Activated CD8-positive, alpha-beta T cell treated with anti-CD3 and anti-CD28 coated beads for 36 hours (primary cell): Measurements from ENCODE around the gene MCF2L. TPM values are rescaled to one million over a fixed set of nuclear protein-coding genes. Genes with fewer than 3 reads are reported as not detected.

Experiments
- ATAC-seq: fragments of 200-7000 bp; cut with Tn5 transposase; one replicate; pipeline ENCODE4 v1.10.0; 2021; ENCODE audit warnings: mild to moderate bottlenecking, moderate library complexity
- CTCF ChIA-PET: fragments of 350-600 bp; sonication (Branson Sonifier 250); formaldehyde crosslinking; loops from one replicate; lab custom pipeline; 2021; ENCODE audit warnings: antibody characterized with exemption; lab: Charles Lee
- POLR2A ChIA-PET: fragments of 350-600 bp; sonication (Branson Sonifier 250); formaldehyde crosslinking; loops from one replicate; lab custom pipeline; 2021; ENCODE audit warnings: antibody characterized with exemption; lab: Charles Lee
- DNase-seq: peaks from one replicate; pipeline ENCODE4 v3.0.0-alpha.2; 2020
- H3K27ac Mint-ChIP-seq: one replicate; pipeline ENCODE4 v1.8.0; 2021; ENCODE audit warnings: mild to moderate bottlenecking, mixed read lengths
- H3K27me3 Mint-ChIP-seq: one replicate; pipeline ENCODE4 v1.8.0; 2021; ENCODE audit warnings: mixed read lengths
- H3K36me3 Mint-ChIP-seq: one replicate; pipeline ENCODE4 v1.8.0; 2021; ENCODE audit warnings: low read depth, mixed read lengths
- H3K4me1 Mint-ChIP-seq: one replicate; pipeline ENCODE4 v1.8.0; 2021; ENCODE audit warnings: low read depth, mixed read lengths
- H3K4me3 Mint-ChIP-seq: one replicate; pipeline ENCODE4 v1.8.0; 2021; ENCODE audit warnings: mild to moderate bottlenecking, moderate library complexity, mixed read lengths
- H3K9me3 Mint-ChIP-seq: one replicate; pipeline ENCODE4 v1.8.0; 2021; ENCODE audit warnings: mixed read lengths
- CTCF ChIP-seq: fragments of 200-600 bp; IDR thresholded peaks from one replicate; pipeline ENCODE4 v1.8.0; 2022; ENCODE audit warnings: antibody characterized with exemption, mild to moderate bottlenecking
- intact Hi-C: fragments of 100-400 bp; cut with micrococcal nuclease; formaldehyde crosslinking; loops from one replicate; pipeline ENCODE4 v1.10.0; 2022
- total RNA-seq, 2 experiments: library from RNA; stranded (reverse); gene quantifications; one replicate each; pipeline ENCODE4 v1.2.3, GENCODE V29; 2021

MCF2L gene
- total RNA-seq, 2 experiments from 2014 or later, result 7.6 to 8.9 TPM

DNA sequence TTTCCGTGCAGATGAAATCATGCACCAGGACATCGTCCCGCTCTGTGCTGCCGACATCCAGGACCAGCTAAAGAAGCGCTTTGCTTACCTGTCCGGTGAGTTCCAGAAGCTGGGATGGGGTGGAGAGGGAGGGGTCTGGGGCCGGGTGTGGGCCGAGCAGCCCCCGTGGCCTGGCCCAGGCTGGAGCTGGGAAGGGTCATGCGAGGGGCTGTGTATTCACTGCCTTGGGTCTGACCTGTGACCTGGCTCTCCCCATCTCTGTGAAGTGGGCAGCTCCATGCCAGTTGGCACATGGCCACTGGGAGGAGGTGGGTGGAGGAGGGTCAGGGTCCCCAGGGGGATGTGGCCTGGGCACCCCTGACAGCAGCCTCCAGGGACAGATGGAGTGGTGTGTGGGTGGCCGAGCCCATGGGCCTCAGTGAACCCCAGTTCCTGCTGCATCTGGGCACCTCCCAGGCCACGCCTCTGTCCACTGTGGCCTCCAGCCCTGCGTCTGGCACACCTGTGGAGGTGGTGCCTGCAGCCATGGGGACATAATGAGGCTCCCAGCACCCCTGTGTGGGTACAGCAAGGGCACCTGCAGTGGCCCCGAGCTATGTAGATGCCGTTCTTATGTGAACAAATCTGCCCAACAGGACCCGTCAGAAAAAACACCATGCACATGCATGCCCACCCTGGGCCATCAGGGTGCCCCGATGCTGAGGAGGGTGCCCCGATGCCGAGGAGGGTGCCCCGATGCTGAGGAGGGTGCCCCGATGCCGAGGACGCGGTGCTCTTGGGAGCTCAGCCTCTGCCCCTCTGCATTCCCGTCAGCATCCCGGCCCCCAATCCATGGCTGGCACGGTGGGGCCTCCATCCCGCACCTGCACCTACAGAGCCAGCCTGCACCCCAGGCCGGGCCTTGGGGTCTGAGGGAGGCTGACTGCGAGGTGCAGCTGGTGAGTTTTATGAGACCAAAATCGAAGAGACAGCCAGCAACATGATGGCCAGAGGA lies 46.0 kb downstream of the MCF2L start:
- no peak for TF ChIP-seq CTCF
- DNase-seq (no peak), ATAC-seq (no peak)
- H3K4me3 Mint-ChIP-seq, result no peak overlapping the region
- H3K4me1 Mint-ChIP-seq, result peaks cover 4% of the 10 kb centered on the region
- no peak overlapping the region for H3K27ac Mint-ChIP-seq
- no peaks in the 10 kb centered on the region for H3K27me3 Mint-ChIP-seq
- intact Hi-C loops, result no loop called here
- no peaks in the 10 kb centered on the region for H3K9me3 Mint-ChIP-seq
- peaks cover 2% of the 10 kb centered on the region for H3K36me3 Mint-ChIP-seq
- CTCF ChIA-PET, result interaction anchor here (1.0 kb wide), 1 partner anchor 14 kb away, joined by 3 read pairs; no protein-coding TSS in a partner anchor
- POLR2A ChIA-PET, result no interaction called here

DNA sequence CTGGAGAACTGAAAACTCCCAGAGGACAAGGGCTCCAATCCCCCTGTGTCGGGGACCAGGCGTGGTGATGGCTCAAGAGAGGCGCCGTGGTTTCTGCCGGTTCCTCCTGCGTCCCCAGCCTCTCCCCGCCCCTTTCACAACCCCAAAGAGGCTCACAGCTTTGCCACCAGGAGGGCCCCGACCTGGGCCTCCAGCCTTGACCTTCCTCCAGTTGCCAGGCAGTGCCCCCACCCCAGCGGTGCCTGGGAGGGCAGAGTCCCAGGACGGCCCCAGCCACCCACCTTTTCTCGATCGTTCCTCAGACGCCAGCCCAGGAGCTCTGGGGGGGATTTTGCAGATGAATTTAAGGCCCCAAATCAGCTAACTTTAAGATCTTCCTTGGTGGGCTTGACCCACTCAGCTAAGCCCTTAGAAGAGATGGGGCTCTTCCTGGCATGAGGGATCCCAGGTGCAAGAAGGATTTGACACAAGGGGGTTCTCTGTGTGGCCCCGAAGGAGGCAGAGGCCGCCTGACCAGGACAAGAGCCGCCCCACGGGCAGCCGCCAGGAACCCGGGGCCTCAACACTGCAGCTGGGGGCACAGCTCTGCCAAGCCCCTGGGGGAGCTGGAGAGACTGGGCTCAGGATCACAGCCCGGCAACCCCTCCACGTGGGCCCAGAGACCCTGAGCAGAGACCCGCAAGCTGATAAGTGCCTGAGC lies 47.0 kb downstream of the MCF2L start:
- DNase-seq, result no peak
- Mint-ChIP-seq H3K9me3 (no peaks in the 10 kb centered on the region), H3K4me1 (peaks cover 4% of the 10 kb centered on the region), H3K4me3 (no peak overlapping the region), H3K27ac (no peak overlapping the region), H3K27me3 (no peaks in the 10 kb centered on the region), H3K36me3 (peaks cover 2% of the 10 kb centered on the region)
- no peak for TF ChIP-seq CTCF
- ChIA-PET POLR2A (no interaction called here), CTCF (interaction anchor here (0.7 kb wide), 1 partner anchor 12 kb away, joined by 3 read pairs; no protein-coding TSS in a partner anchor)
- no peak for ATAC-seq
- intact Hi-C loops, result no loop called here

GRCh38 chr13:113016526-113017295 lies 47.7 kb downstream of the MCF2L start:
- TF ChIP-seq CTCF, result no peak
- intact Hi-C loops, result no loop called here
- Mint-ChIP-seq H3K4me3 (no peak overlapping the region), H3K36me3 (peaks cover 2% of the 10 kb centered on the region), H3K4me1 (no peaks in the 10 kb centered on the region), H3K9me3 (no peaks in the 10 kb centered on the region), H3K27ac (no peak overlapping the region), H3K27me3 (no peaks in the 10 kb centered on the region)
- DNase-seq, result no peak
- ATAC-seq, result no peak
- CTCF ChIA-PET, result interaction anchor here (0.7 kb wide), 1 partner anchor 11 kb away, joined by 3 read pairs; no protein-coding TSS in a partner anchor
- POLR2A ChIA-PET, result no interaction called here

DNA sequence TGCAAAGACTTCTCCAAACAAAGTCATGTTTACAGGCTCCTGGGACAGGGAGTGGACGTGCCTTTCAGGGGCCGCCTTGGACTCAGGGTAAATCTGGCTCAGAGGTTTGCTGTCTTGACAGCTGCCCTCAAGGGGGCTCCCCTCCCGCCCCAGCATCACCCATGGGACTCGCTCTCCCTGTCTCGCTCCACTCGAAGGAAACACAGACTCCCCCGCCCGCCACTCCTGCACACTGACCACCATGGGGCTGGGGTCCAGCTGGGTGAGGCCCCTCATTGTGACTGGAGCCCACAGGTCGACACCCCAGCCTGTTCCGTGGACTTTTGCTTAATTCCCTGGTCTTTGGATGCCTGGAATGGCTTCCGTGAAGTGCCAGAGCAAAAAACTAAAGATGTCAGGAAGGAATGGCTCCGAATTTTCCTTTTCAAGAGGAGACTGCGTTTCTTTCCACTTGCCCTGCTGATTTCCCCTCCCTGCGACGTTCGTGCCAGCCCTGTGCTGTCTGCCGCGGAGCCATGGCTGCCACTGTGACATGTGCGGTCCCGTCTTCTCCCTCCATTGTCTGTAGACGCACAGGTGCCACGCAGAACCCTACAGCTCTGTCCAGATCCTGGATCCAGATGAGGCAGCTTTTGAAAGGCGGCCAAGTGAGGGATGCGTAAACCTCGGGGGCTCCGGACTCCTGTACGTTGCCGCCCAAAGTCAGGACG lies 48.6 kb downstream of the MCF2L start:
- ChIA-PET CTCF (interaction anchor here (1.2 kb wide), 1 partner anchor 11 kb away, joined by 3 read pairs; no protein-coding TSS in a partner anchor), POLR2A (no interaction called here)
- H3K27ac Mint-ChIP-seq, result no peak overlapping the region
- no peak overlapping the region for H3K4me3 Mint-ChIP-seq
- DNase-seq (no peak), ATAC-seq (no peak)
- TF ChIP-seq CTCF, result no peak
- H3K4me1 Mint-ChIP-seq, result no peaks in the 10 kb centered on the region
- intact Hi-C loops, result no loop called here
- H3K36me3 Mint-ChIP-seq, result peaks cover 2% of the 10 kb centered on the region
- H3K27me3 Mint-ChIP-seq, result no peaks in the 10 kb centered on the region
- H3K9me3 Mint-ChIP-seq, result no peaks in the 10 kb centered on the region
